Neural progenitor cell (in vitro differentiated cells): ENCODE results near the gene CFAP61.

Source experiments
- EZH2phosphoT487 ChIP-seq: fragments of 200-600 bp; sonication (generic); IDR thresholded peaks from 2 replicates; pipeline ENCODE4 v1.6.1; 2017; ENCODE audit warnings: antibody characterized with exemption
- TF ChIP-seq, protein P1 (sequence below): fragments of 200-600 bp; sonication (generic); IDR thresholded peaks from 2 replicates; pipeline ENCODE4 v1.5.1; 2017; ENCODE audit warnings: antibody characterized with exemption, mild to moderate bottlenecking

DNA sequence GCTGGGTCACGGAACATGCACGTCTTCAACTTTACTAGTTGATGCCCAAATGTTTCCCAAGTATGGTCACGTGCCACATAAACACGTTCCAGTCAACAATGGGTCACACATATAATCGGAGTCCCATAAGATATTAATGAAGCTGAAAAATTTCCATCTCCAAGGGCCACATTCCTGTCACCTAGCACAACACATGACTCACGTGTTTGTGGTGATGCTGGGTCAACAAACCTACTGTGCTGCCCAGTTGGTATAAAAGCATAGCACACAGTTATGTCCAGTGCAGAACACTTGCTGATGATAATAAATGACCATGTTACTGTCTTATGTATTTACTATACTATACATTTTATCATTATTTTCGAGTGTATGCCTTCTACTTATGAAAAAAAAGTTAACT is 247.6 kb downstream of the CFAP61 start:
- TF ChIP-seq, protein P1, sequence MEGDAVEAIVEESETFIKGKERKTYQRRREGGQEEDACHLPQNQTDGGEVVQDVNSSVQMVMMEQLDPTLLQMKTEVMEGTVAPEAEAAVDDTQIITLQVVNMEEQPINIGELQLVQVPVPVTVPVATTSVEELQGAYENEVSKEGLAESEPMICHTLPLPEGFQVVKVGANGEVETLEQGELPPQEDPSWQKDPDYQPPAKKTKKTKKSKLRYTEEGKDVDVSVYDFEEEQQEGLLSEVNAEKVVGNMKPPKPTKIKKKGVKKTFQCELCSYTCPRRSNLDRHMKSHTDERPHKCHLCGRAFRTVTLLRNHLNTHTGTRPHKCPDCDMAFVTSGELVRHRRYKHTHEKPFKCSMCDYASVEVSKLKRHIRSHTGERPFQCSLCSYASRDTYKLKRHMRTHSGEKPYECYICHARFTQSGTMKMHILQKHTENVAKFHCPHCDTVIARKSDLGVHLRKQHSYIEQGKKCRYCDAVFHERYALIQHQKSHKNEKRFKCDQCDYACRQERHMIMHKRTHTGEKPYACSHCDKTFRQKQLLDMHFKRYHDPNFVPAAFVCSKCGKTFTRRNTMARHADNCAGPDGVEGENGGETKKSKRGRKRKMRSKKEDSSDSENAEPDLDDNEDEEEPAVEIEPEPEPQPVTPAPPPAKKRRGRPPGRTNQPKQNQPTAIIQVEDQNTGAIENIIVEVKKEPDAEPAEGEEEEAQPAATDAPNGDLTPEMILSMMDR = no peak
- no peak for TF ChIP-seq EZH2phosphoT487
